Fibroblast of lung (primary cell): Measurements from ENCODE around the gene SRC.

Experiments used
- EZH2 ChIP-seq: IDR thresholded peaks from 2 replicates; pipeline ENCODE4 v1.5.1; 2012; ENCODE audit warnings: low read length, control low read depth, mild to moderate bottlenecking; ENCODE audit errors: missing control alignments
- TF ChIP-seq, protein P1 (sequence below), 2 donors: IDR thresholded peaks in 1 of 2; conservative IDR thresholded peaks in 1 of 2; 1 replicate in 1 of 2; 2 replicates in 1 of 2; pipeline ENCODE4 v1.5.1; 2011 to 2012; ENCODE audit warnings: low read length in 2 of 2, control low read depth in 1 of 2, inconsistent platforms in 1 of 2, low read depth in 1 of 2, mild to moderate bottlenecking in 1 of 2

- TF ChIP-seq EZH2 = no peak
- TF ChIP-seq, protein P1, sequence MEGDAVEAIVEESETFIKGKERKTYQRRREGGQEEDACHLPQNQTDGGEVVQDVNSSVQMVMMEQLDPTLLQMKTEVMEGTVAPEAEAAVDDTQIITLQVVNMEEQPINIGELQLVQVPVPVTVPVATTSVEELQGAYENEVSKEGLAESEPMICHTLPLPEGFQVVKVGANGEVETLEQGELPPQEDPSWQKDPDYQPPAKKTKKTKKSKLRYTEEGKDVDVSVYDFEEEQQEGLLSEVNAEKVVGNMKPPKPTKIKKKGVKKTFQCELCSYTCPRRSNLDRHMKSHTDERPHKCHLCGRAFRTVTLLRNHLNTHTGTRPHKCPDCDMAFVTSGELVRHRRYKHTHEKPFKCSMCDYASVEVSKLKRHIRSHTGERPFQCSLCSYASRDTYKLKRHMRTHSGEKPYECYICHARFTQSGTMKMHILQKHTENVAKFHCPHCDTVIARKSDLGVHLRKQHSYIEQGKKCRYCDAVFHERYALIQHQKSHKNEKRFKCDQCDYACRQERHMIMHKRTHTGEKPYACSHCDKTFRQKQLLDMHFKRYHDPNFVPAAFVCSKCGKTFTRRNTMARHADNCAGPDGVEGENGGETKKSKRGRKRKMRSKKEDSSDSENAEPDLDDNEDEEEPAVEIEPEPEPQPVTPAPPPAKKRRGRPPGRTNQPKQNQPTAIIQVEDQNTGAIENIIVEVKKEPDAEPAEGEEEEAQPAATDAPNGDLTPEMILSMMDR (conservative IDR thresholded peaks at IDR 0.05 in 1 of 2, IDR thresholded peaks at IDR 0.05 in 1 of 2; ENCODE audit: low read depth in 1 of 2, low read length in 2 of 2) = peak; percentile 73 to 80
Measured at GRCh38 chr20:37384683-37385174, 38.8 kb downstream of the SRC start.
